H9 (cell line): ENCODE measurements around the gene RNF8. TPM values are rescaled to one million over a fixed set of nuclear protein-coding genes. Genes with fewer than 3 reads are reported as not detected.

ENCODE experiments used
- DNase-seq: peaks from one replicate; pipeline ENCODE4 v3.0.0-alpha.2; 2017
- H2AFZ ChIP-seq: one replicate; pipeline ENCODE4 v1.6.1; 2013; ENCODE audit warnings: mild to moderate bottlenecking, low read length, control low read depth, moderate library complexity
- H2AK5ac ChIP-seq: 2 replicates; pipeline ENCODE4 v1.6.1; 2013; ENCODE audit warnings: low read length, control low read depth, mixed read lengths; ENCODE audit not compliant: insufficient read length
- H2BK120ac ChIP-seq: one replicate; pipeline ENCODE4 v1.6.1; 2013; ENCODE audit warnings: low read depth, mild to moderate bottlenecking, low read length, control low read depth, inconsistent platforms; ENCODE audit not compliant: poor library complexity, severe bottlenecking
- H2BK12ac ChIP-seq: 2 replicates; pipeline ENCODE4 v1.6.1; 2013; ENCODE audit warnings: low read length, control low read depth, mixed read lengths, low read depth; ENCODE audit not compliant: insufficient read length
- H2BK15ac ChIP-seq: 2 replicates; pipeline ENCODE4 v1.6.1; 2013; ENCODE audit warnings: low read depth, low read length, control low read depth
- H2BK20ac ChIP-seq: one replicate; pipeline ENCODE4 v1.6.1; 2013; ENCODE audit warnings: low read depth, mild to moderate bottlenecking, low read length, control low read depth, inconsistent platforms; ENCODE audit not compliant: poor library complexity, severe bottlenecking
- H2BK5ac ChIP-seq: 2 replicates; pipeline ENCODE4 v1.6.1; 2013; ENCODE audit warnings: low read length, control low read depth, mixed read lengths; ENCODE audit not compliant: insufficient read length
- H3K14ac ChIP-seq: 2 replicates; pipeline ENCODE4 v1.6.1; 2013; ENCODE audit warnings: low read length, control low read depth; ENCODE audit not compliant: insufficient read depth
- H3K18ac ChIP-seq: 2 replicates; pipeline ENCODE4 v1.6.1; 2013; ENCODE audit warnings: low read depth, mild to moderate bottlenecking, mixed read lengths, low read length, control low read depth; ENCODE audit not compliant: insufficient read length
- H3K23ac ChIP-seq: 2 replicates; pipeline ENCODE4 v1.6.1; 2013; ENCODE audit warnings: low read length, control low read depth, mixed read lengths, low read depth; ENCODE audit not compliant: insufficient read length
- H3K23me2 ChIP-seq: 2 replicates; pipeline ENCODE4 v1.6.1; 2013; ENCODE audit warnings: low read depth, mild to moderate bottlenecking, mixed read lengths, low read length, control low read depth; ENCODE audit not compliant: insufficient read length, poor library complexity, severe bottlenecking
- H3K27ac ChIP-seq: 2 replicates; pipeline ENCODE4 v1.5.1; 2013; ENCODE audit warnings: low read length, control low read depth, mixed read lengths, low read depth; ENCODE audit not compliant: insufficient read length
- H3K27me3 ChIP-seq: 2 replicates; pipeline ENCODE4 v1.6.1; 2013; ENCODE audit warnings: low read length, control low read depth, inconsistent platforms; ENCODE audit not compliant: insufficient read depth
- H3K4ac ChIP-seq: 2 replicates; pipeline ENCODE4 v1.6.1; 2013; ENCODE audit warnings: low read depth, mild to moderate bottlenecking, control low read depth, inconsistent platforms, low read length, moderate library complexity
- H3K4me1 ChIP-seq: 2 replicates; pipeline ENCODE4 v1.6.1; 2013; ENCODE audit warnings: low read length, control low read depth, inconsistent platforms; ENCODE audit not compliant: insufficient read depth
- H3K4me2 ChIP-seq: 2 replicates; pipeline ENCODE4 v1.6.1; 2013; ENCODE audit warnings: low read length, control low read depth, mixed read lengths; ENCODE audit not compliant: insufficient read length, insufficient read depth
- H3K56ac ChIP-seq: 2 replicates; pipeline ENCODE4 v1.6.1; 2013; ENCODE audit warnings: low read depth, mild to moderate bottlenecking, mixed read lengths, low read length, control low read depth; ENCODE audit not compliant: insufficient read length
- H3K79me1 ChIP-seq: 2 replicates; pipeline ENCODE4 v1.6.1; 2013; ENCODE audit warnings: low read depth, mild to moderate bottlenecking, moderate library complexity, low read length, control low read depth, inconsistent platforms; ENCODE audit not compliant: insufficient read depth, poor library complexity, severe bottlenecking
- H3K79me2 ChIP-seq: 2 replicates; pipeline ENCODE4 v1.6.1; 2013; ENCODE audit warnings: low read length, control low read depth, inconsistent platforms; ENCODE audit not compliant: insufficient read depth
- H3K9ac ChIP-seq: 2 replicates; pipeline ENCODE4 v1.6.1; 2013; ENCODE audit warnings: low read length, control low read depth, mixed read lengths; ENCODE audit not compliant: insufficient read length; ENCODE audit errors: extremely low read depth
- H3K9me3 ChIP-seq: one replicate; pipeline ENCODE4 v1.6.1; 2013; ENCODE audit warnings: low read depth, low read length, inconsistent platforms; ENCODE audit not compliant: control insufficient read depth
- H3T11ph ChIP-seq: one replicate; pipeline ENCODE4 v1.6.1; 2013; ENCODE audit warnings: mild to moderate bottlenecking, low read length, control low read depth, inconsistent platforms
- H4K20me1 ChIP-seq: one replicate; pipeline ENCODE4 v1.6.1; 2013; ENCODE audit not compliant: control insufficient read depth, insufficient read length, insufficient read depth
- H4K5ac ChIP-seq: 2 replicates; pipeline ENCODE4 v1.6.1; 2013; ENCODE audit warnings: low read depth, mild to moderate bottlenecking, mixed read lengths, low read length, control low read depth; ENCODE audit not compliant: insufficient read length
- H4K8ac ChIP-seq: replicated peaks from 2 replicates; pipeline ENCODE4 v1.6.1; 2013; ENCODE audit warnings: low read length, control low read depth, mixed read lengths, low read depth; ENCODE audit not compliant: insufficient read length
- H4K91ac ChIP-seq: 2 replicates; pipeline ENCODE4 v1.6.1; 2013; ENCODE audit warnings: low read depth, mild to moderate bottlenecking, moderate library complexity, mixed read lengths, low read length, control low read depth; ENCODE audit not compliant: insufficient read length
- H3K27ac Mint-ChIP-seq, 3 experiments: 2 replicates in 2 of 3; 3 replicates in 1 of 3; pipeline ENCODE4 v1.8.0; 2020 to 2021; ENCODE audit warnings: mixed read lengths in 3 of 3, mild to moderate bottlenecking in 1 of 3, moderate library complexity in 1 of 3
- H3K27me3 Mint-ChIP-seq: 2 replicates; pipeline ENCODE4 v1.8.0; 2021; ENCODE audit warnings: low read depth, mild to moderate bottlenecking, moderate library complexity, mixed read lengths
- H3K36me3 Mint-ChIP-seq, 3 experiments: 2 replicates in 2 of 3; 3 replicates in 1 of 3; pipeline ENCODE4 v1.8.0; 2020 to 2021; ENCODE audit warnings: low read depth in 3 of 3, mixed read lengths in 3 of 3; ENCODE audit not compliant: insufficient read depth in 1 of 3
- H3K4me1 Mint-ChIP-seq, 2 experiments: 2 replicates each; pipeline ENCODE4 v1.8.0; 2020; ENCODE audit warnings: mixed read lengths in 2 of 2
- H3K4me3 Mint-ChIP-seq, 2 experiments: 2 replicates in 1 of 2; 3 replicates in 1 of 2; pipeline ENCODE4 v1.8.0; 2020 to 2021; ENCODE audit warnings: mild to moderate bottlenecking in 2 of 2, mixed read lengths in 2 of 2, moderate library complexity in 1 of 2
- H3K9me3 Mint-ChIP-seq, 2 experiments: 2 replicates in 1 of 2; 3 replicates in 1 of 2; pipeline ENCODE4 v1.8.0; 2020; ENCODE audit warnings: mild to moderate bottlenecking in 2 of 2, mixed read lengths in 2 of 2, moderate library complexity in 1 of 2
- CTCF ChIP-seq: fragments of 200-600 bp; sonication (generic); conservative IDR thresholded peaks from 3 replicates; pipeline ENCODE4 v1.8.0; 2021; ENCODE audit warnings: antibody characterized with exemption, mild to moderate bottlenecking
- total RNA-seq: library from RNA; stranded (reverse); gene quantifications from 2 replicates; pipeline ENCODE4 v1.2.1, GENCODE V29; 2021

RNF8 gene
- total RNA-seq, 1 experiment from 2014 or later: 34.7 TPM

GRCh38 chr6:37375376-37375775 lies 21.6 kb downstream of the RNF8 start:
- H3T11ph ChIP-seq: no peak overlapping the region
- H3K4ac ChIP-seq: no peak overlapping the region
- Mint-ChIP-seq H3K27me3 (no peaks in the 10 kb centered on the region), H3K9me3 (no peaks in the 10 kb centered on the region), H3K27ac (no peak overlapping the region), H3K4me1 (no peaks in the 10 kb centered on the region), H3K4me3 (no peak overlapping the region), H3K36me3 (peaks cover 12 to 71% (median 46%) of the 10 kb centered on the region in 3 experiments; a peak in 5 of 7 replicates)
- H3K14ac ChIP-seq: no peak overlapping the region
- no peaks in the 10 kb centered on the region for H3K9me3 ChIP-seq
- no peak for DNase-seq
- no peak overlapping the region for H4K8ac ChIP-seq
- H3K9ac ChIP-seq: no peak overlapping the region
- H2BK120ac ChIP-seq: no peak overlapping the region
- no peaks in the 10 kb centered on the region for H3K79me1 ChIP-seq
- H3K79me2 ChIP-seq: no peaks in the 10 kb centered on the region
- H3K4me2 ChIP-seq: no peak overlapping the region
- H4K91ac ChIP-seq: no peak overlapping the region
- no peaks in the 10 kb centered on the region for H4K20me1 ChIP-seq
- no peak overlapping the region for H2BK5ac ChIP-seq
- TF ChIP-seq CTCF: no peak
- no peak overlapping the region for H2BK15ac ChIP-seq
- H3K27me3 ChIP-seq: no peaks in the 10 kb centered on the region
- H2AFZ ChIP-seq: no peak overlapping the region
- H2BK20ac ChIP-seq: no peak overlapping the region
- no peak overlapping the region for H3K18ac ChIP-seq
- H3K56ac ChIP-seq: no peak overlapping the region
- no peaks in the 10 kb centered on the region for H3K23me2 ChIP-seq
- no peaks in the 10 kb centered on the region for H3K4me1 ChIP-seq
- H4K5ac ChIP-seq: no peak overlapping the region
- H3K23ac ChIP-seq: no peak overlapping the region
- no peak overlapping the region for H2AK5ac ChIP-seq
- H3K27ac ChIP-seq: no peak overlapping the region
- H2BK12ac ChIP-seq: no peak overlapping the region
